ENCODE data around the gene CLTRN. TPM values are rescaled to one million over a fixed set of nuclear protein-coding genes. Genes with fewer than 3 reads are reported as not detected.

Gene CLTRN
- total and polyA plus RNA-seq, 2 of the 8 experiments (the other 6 are each of a cell fraction or from before 2014, with no cell fraction given): 1.2 to 1.3 TPM

- CTCF ChIA-PET (ENCODE audit: partially characterized antibody): interaction anchor here (0.8 kb wide), 1 partner anchor 296 kb away, joined by 3 read pairs; no protein-coding TSS in a partner anchor
Measured at GRCh38 chrX:15646031-15646430, 18.6 kb downstream of the CLTRN start.

More at GRCh38 chrX:15646031-15646430, 18.6 kb downstream of the CLTRN start:
- TF ChIP-seq GTF2F1 (IDR thresholded peaks at IDR 0.05; ENCODE audit: borderline replicate concordance, low read depth, low read length) (no peak), POLR2AphosphoS5 (IDR thresholded peaks at IDR 0.05; ENCODE audit: low read depth, low read length) (no peak), FOSL1 (IDR thresholded peaks at IDR 0.05; ENCODE audit: insufficient read depth, low read depth, low read length) (no peak), GABPA (IDR thresholded peaks at IDR 0.05; ENCODE audit: borderline replicate concordance, insufficient read depth, low read length) (no peak), CEBPB (IDR thresholded peaks at IDR 0.05; ENCODE audit: low read depth, low read length) (no peak), ATF2 (IDR thresholded peaks at IDR 0.05; ENCODE audit: low read length) (no peak), USF2 (IDR thresholded peaks at IDR 0.05; ENCODE audit: low read length) (no peak), EP300 (IDR thresholded peaks at IDR 0.05; ENCODE audit: borderline replicate concordance in 1 of 2, low read depth in 2 of 2, low read length in 2 of 2) (no peak), RFX5 (IDR thresholded peaks at IDR 0.05; ENCODE audit: borderline replicate concordance, low read depth, low read length) (no peak), RBBP5 (IDR thresholded peaks at IDR 0.05; ENCODE audit: borderline replicate concordance, low read depth, low read length) (no peak)
- Histone ChIP-seq H4K5ac (ENCODE audit: insufficient read length, low read depth, low read length) (no peak overlapping the region), H3K36me3 (ENCODE audit: control insufficient read depth in 2 of 4, insufficient read depth in 4 of 4, low read length in 3 of 4) (no peaks in the 10 kb centered on the region), H3K4me2 (ENCODE audit: insufficient read depth in 1 of 2, low read depth in 2 of 2, low read length in 2 of 2) (no peak overlapping the region), H2BK12ac (ENCODE audit: low read depth, low read length) (no peak overlapping the region), H2AFZ (ENCODE audit: low read length) (no peak overlapping the region), H3K4me1 (replicated peaks in 1 of 4; ENCODE audit: control insufficient read depth in 3 of 4, insufficient read depth in 4 of 4, low read length in 3 of 4) (no peaks in the 10 kb centered on the region), H3K23ac (ENCODE audit: insufficient read length) (no peak overlapping the region), H3K9me3 (ENCODE audit: insufficient read depth in 2 of 2, low read depth in 1 of 2, low read length in 1 of 2) (no peaks in the 10 kb centered on the region), H4K91ac (replicated peaks; ENCODE audit: insufficient read length, low read length) (no peak overlapping the region), H3K14ac (ENCODE audit: insufficient read length) (no peak overlapping the region), H3K79me2 (ENCODE audit: control insufficient read depth in 1 of 2, insufficient read depth in 2 of 2, low read length in 2 of 2) (no peaks in the 10 kb centered on the region), H3K27ac (ENCODE audit: low read depth, low read length) (no peak overlapping the region), H4K8ac (ENCODE audit: extremely low read depth, insufficient read depth, low read length) (no peak overlapping the region), H3K23me2 (ENCODE audit: low read depth, low read length) (no peaks in the 10 kb centered on the region), H3K4ac (replicated peaks; ENCODE audit: insufficient read length, low read depth, low read length) (no peak overlapping the region), H3K56ac (replicated peaks; ENCODE audit: insufficient read length, low read depth, low read length) (no peak overlapping the region), H3K18ac (ENCODE audit: extremely low read depth, low read length) (no peak overlapping the region), H2BK5ac (ENCODE audit: low read depth, low read length) (no peak overlapping the region), H2AK5ac (ENCODE audit: low read depth, low read length) (no peak overlapping the region), H3K9ac (replicated peaks in 1 of 4; ENCODE audit: extremely low read depth in 1 of 4, low read depth in 3 of 4, low read length in 3 of 4) (no peak overlapping the region), H3K4me3 (ENCODE audit: extremely low read depth in 1 of 4, insufficient read depth in 2 of 4, low read depth in 3 of 4, low read length in 4 of 4) (no peak overlapping the region), H3K27me3 (replicated peaks in 1 of 4; ENCODE audit: control insufficient read depth in 3 of 4, extremely low read depth in 1 of 4, insufficient read depth in 3 of 4, low read length in 3 of 4) (no peaks in the 10 kb centered on the region), H2BK20ac (ENCODE audit: low read length) (no peak overlapping the region), H3K79me1 (ENCODE audit: low read depth, low read length) (no peaks in the 10 kb centered on the region), H2BK15ac (ENCODE audit: low read length) (no peak overlapping the region), H2BK120ac (replicated peaks; ENCODE audit: low read depth, low read length) (no peak overlapping the region), H4K20me1 (replicated peaks in 1 of 2; ENCODE audit: control insufficient read depth in 1 of 2, insufficient read depth in 2 of 2, low read length in 2 of 2) (no peaks in the 10 kb centered on the region)
- POLR2A ChIA-PET (ENCODE audit: partially characterized antibody): no interaction called here
- DNase-seq (ENCODE audit: low read depth in 1 of 2, low spot score in 2 of 2) (no peak), FAIRE-seq (no peak)
- 68% methylated on average over 8 of the region's 15 CpGs; no CpG with 5 or more reads in 1 of the 2 experiments for WGBS, 2 experiments (ENCODE audit: extremely low coverage in 1 of 2, insufficient coverage in 1 of 2, insufficient read length in 1 of 2, insufficient replicate concordance in 2 of 2, low coverage in 1 of 2, low lambda C conversion rate in 2 of 2, missing lambda C conversion rate in 1 of 2)
